Nephron progenitor cell (in vitro differentiated cells): ENCODE data around the gene CRTC1.
"Not testable (repeated sequence)": the region's sequence is repeated elsewhere in the genome, so short reads cannot be mapped to it uniquely, and the experiment has no call there.

Experiments used
- DNase-seq: peaks from one replicate; pipeline ENCODE4 v3.0.0; 2021
- H3K27ac Mint-ChIP-seq: 2 replicates; pipeline ENCODE4 v1.8.0; 2021; ENCODE audit warnings: mild to moderate bottlenecking, moderate library complexity, mixed read lengths
- H3K27me3 Mint-ChIP-seq: 2 replicates; pipeline ENCODE4 v1.8.0; 2021; ENCODE audit warnings: mild to moderate bottlenecking, low read depth, mixed read lengths; ENCODE audit not compliant: poor library complexity
- H3K36me3 Mint-ChIP-seq: 2 replicates; pipeline ENCODE4 v1.8.0; 2021; ENCODE audit warnings: low read depth, mixed read lengths
- H3K4me1 Mint-ChIP-seq: 2 replicates; pipeline ENCODE4 v1.8.0; 2021; ENCODE audit warnings: mixed read lengths
- H3K4me3 Mint-ChIP-seq: 2 replicates; pipeline ENCODE4 v1.8.0; 2021; ENCODE audit warnings: mild to moderate bottlenecking, moderate library complexity, mixed read lengths
- H3K9me3 Mint-ChIP-seq: 2 replicates; pipeline ENCODE4 v1.8.0; 2021; ENCODE audit warnings: mild to moderate bottlenecking, moderate library complexity, mixed read lengths
- TF ChIP-seq, protein P1 (sequence below): fragments of 200-600 bp; sonication (generic); IDR thresholded peaks from 2 replicates; pipeline ENCODE4 v1.5.0; 2021; ENCODE audit warnings: antibody characterized with exemption

Gene CRTC1

DNA sequence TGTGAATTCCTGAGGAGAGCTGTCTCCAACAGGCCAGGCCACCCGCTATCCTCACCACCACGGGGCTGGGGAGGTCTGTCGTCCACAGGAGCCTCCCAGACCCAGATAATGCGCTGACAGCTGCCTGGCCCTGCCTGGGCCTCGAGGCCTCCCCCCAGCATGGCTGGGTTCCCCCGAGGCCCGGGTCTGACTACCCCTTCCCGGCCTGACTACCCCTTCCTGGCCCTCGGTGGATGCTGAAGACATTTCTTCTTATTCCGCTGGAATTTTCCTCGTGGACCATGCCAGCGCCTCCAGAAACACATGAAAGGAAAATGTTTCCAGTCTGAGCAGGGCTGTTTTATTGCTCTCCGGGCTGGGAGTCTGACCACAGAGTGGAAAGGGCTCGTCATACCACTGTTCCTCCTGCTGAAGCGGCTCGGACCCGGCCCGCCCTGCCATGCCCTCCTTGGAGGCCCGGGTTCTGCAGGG lies 124.4 kb downstream of the CRTC1 start:
- Mint-ChIP-seq H3K27ac (no peak overlapping the region), H3K4me1 (peaks cover 20% of the 10 kb centered on the region), H3K4me3 (no peak overlapping the region), H3K27me3 (peaks cover 33% of the 10 kb centered on the region), H3K9me3 (no peaks in the 10 kb centered on the region), H3K36me3 (no peaks in the 10 kb centered on the region)
- TF ChIP-seq, protein P1, sequence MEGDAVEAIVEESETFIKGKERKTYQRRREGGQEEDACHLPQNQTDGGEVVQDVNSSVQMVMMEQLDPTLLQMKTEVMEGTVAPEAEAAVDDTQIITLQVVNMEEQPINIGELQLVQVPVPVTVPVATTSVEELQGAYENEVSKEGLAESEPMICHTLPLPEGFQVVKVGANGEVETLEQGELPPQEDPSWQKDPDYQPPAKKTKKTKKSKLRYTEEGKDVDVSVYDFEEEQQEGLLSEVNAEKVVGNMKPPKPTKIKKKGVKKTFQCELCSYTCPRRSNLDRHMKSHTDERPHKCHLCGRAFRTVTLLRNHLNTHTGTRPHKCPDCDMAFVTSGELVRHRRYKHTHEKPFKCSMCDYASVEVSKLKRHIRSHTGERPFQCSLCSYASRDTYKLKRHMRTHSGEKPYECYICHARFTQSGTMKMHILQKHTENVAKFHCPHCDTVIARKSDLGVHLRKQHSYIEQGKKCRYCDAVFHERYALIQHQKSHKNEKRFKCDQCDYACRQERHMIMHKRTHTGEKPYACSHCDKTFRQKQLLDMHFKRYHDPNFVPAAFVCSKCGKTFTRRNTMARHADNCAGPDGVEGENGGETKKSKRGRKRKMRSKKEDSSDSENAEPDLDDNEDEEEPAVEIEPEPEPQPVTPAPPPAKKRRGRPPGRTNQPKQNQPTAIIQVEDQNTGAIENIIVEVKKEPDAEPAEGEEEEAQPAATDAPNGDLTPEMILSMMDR, result no peak
- DNase-seq, result no peak

DNA sequence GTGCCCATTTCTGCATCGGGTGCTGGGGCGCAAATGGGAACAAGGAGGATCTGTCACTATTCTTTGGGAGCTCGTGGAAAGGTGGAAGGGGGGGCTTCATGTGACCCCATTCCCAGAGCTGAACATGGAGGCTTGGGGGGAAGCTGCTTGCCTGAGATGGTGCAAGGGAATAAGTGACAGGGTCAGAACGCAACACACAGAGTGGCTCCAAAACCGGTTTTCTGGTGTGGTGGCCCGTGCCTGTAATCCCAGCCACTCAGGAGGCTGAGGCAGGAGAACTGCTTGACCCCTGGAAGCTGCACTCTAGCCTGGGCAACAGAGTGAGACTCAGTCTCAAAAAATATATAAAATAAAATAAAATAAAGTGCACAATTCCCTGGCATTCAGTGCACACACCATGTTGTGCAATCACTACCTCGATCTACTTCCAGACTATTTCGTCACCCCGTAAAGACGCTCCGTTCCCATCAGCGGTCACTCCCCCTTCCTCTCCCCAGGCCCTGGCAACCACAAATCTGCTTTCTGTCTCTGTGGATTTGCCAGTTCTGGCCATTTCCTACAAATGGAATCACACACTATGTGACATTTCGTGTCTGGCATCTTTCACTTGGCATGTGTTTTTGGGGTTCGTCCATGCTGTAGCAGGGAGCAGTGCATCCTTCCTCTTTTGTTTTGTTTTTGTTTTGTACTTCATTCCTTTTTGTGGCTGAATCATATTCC lies 125.8 kb downstream of the CRTC1 start:
- Mint-ChIP-seq H3K4me3 (no peak overlapping the region), H3K27ac (no peak overlapping the region), H3K36me3 (no peaks in the 10 kb centered on the region), H3K27me3 (peaks cover 36% of the 10 kb centered on the region), H3K4me1 (peaks cover 15% of the 10 kb centered on the region), H3K9me3 (no peaks in the 10 kb centered on the region)
- TF ChIP-seq, protein P1, result no peak
- no peak for DNase-seq

DNA sequence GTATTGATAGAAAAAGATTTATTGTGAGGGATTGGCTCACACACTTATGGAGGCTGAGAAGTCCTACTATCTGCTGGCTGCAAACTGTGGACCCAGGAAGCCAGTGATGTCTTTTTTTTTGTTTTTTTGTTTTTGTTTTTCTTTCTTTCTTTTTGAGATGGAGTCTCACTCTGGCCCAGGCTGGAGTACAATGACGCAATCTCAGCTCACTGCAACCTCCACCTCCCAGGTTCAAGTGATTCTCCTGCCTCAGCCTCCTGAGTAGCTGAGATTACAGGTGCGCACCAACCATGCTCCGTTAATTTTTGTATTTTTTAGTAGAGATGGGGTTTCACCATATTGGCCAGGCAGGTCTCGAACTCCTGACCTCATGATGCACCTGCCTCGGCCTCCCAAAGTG lies 128.2 kb downstream of the CRTC1 start:
- H3K4me1 Mint-ChIP-seq, H3K27ac Mint-ChIP-seq, H3K36me3 Mint-ChIP-seq, H3K9me3 Mint-ChIP-seq, H3K4me3 Mint-ChIP-seq, DNase-seq: not testable (repeated sequence)
- H3K27me3 Mint-ChIP-seq, result peaks cover 46% of the 10 kb centered on the region

DNA sequence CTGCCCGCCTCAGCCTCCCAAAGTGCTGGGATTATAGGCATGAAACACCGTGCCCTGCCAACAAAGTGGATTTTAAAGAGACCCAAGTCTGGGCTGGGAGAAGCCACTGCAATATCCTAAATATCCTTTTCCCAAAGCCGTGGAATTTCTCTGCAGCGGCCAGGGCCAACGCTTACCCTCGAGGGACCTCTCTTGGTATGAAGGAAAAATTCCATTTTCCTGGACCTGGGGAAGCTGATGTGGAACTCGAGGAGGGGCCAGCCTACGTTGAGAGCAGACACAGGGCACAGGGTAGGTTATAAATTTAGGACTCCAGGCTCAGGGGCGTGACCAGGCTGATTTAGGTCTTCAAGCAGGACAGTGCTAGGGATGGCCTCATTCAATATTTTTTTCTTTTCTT lies 130.6 kb downstream of the CRTC1 start:
- Mint-ChIP-seq H3K4me1 (peaks cover 9% of the 10 kb centered on the region), H3K9me3 (no peaks in the 10 kb centered on the region), H3K4me3 (no peak overlapping the region), H3K27me3 (peaks cover 41% of the 10 kb centered on the region), H3K27ac (no peak overlapping the region), H3K36me3 (no peaks in the 10 kb centered on the region)
- TF ChIP-seq, protein P1, result no peak
- peak; percentile 27 for DNase-seq

DNA sequence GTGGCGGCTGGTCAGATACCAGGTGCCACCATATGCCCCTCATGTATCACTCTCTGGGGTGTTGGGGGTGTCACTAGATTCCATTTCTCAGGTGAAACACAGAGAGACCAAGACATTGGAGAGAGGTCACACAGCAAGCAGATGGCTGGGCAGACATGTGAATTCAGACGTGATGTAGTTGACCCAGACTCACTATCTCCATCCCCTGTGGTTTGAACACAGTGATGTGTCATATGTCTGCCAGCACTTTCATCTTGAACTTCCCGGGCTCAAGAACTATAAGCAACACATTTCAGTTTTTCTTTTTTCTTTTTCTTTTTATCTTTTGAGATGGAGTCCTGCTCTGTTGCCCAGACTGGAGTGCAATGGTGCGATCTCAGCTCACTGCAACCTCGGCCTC lies 132.2 kb downstream of the CRTC1 start:
- DNase-seq, result no peak
- H3K27me3 Mint-ChIP-seq, result peaks cover 30% of the 10 kb centered on the region
- H3K9me3 Mint-ChIP-seq, result no peaks in the 10 kb centered on the region
- TF ChIP-seq, protein P1, result no peak
- no peak overlapping the region for H3K27ac Mint-ChIP-seq
- H3K4me3 Mint-ChIP-seq, result no peak overlapping the region
- peaks cover 9% of the 10 kb centered on the region for H3K4me1 Mint-ChIP-seq
- H3K36me3 Mint-ChIP-seq, result no peaks in the 10 kb centered on the region

DNA sequence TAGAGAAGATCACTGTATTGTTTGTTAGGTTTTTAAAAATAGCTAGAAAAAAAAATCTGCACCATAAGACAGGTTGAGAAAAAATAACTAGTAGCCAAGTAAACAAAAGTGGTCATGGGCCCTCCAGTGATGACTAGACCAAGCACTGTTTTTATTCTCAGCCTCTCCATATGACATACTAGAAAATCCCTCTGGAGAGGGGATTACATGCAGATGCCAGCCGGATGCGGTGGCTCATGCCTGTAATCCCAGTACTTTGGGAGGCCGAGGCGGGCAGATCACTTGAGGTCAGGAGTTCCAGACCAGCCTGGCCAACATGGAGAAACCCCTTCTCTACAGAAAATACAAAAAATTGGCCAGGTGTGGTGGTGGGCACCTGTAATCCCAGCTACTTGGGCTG lies 133.2 kb downstream of the CRTC1 start:
- peaks cover 27% of the 10 kb centered on the region for H3K27me3 Mint-ChIP-seq
- H3K27ac Mint-ChIP-seq, H3K9me3 Mint-ChIP-seq, H3K36me3 Mint-ChIP-seq, H3K4me3 Mint-ChIP-seq, DNase-seq, H3K4me1 Mint-ChIP-seq: not testable (repeated sequence)

DNA sequence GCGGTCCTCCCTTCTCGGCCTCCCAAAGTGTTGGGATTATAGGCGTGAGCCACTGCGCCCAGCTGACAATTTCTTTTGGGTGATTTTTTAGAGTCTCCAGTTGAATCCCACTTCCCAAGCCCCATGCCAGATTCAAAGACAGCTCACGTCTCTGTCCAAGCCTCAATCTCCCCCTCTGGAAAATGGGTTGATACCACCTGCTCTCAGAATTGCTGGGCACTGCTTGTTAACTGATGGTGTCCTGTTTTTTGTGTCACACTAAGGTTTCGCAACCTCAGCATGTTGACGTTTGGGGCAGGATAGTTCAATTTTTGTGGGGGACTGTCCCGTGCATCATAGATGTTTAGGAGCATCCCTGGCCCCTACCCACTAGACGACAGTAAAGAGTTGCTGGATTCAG lies 134.1 kb downstream of the CRTC1 start:
- Mint-ChIP-seq H3K27ac (no peak overlapping the region), H3K27me3 (peaks cover 19% of the 10 kb centered on the region), H3K4me1 (peaks cover 9% of the 10 kb centered on the region), H3K36me3 (no peaks in the 10 kb centered on the region), H3K9me3 (no peaks in the 10 kb centered on the region), H3K4me3 (no peak overlapping the region)
- TF ChIP-seq, protein P1, result no peak
- DNase-seq, result no peak
